H1 (cell line): ENCODE data around the gene NPTX1. TPM values are rescaled to one million over a fixed set of nuclear protein-coding genes. Genes with fewer than 3 reads are reported as not detected.

Source experiments
- JUND ChIP-seq: IDR thresholded peaks from 2 replicates; pipeline ENCODE4 v1.6.1; 2011; ENCODE audit warnings: mild to moderate bottlenecking, improper control_type of control experiment, low read length
- SIN3A ChIP-seq, 2 experiments: IDR thresholded peaks in 1 of 2; conservative IDR thresholded peaks in 1 of 2; 2 replicates each; pipeline ENCODE4 v1.6.1; 2011 to 2012; ENCODE audit warnings: low read length in 2 of 2, improper control_type of control experiment in 1 of 2, low read depth in 1 of 2, mild to moderate bottlenecking in 1 of 2
- SP2 ChIP-seq: IDR thresholded peaks from 2 replicates; pipeline ENCODE4 v1.6.1; 2012; ENCODE audit warnings: mild to moderate bottlenecking, low read length, inconsistent platforms
- polyA plus RNA-seq, 7 experiments: library from polyadenylated mRNA; depleted of rRNA in 3 of 7; stranded (reverse) in 5 of 7; unstranded in 2 of 7; fragments of >200 nt in 5 of 7; fragments of 200-250 nt in 2 of 7; gene quantifications; 1 replicate in 5 of 7; 2 replicates in 1 of 7; 4 replicates in 1 of 7; pipeline versions ENCODE4 v1.2.1 to v1.2.3, GENCODE V29; 2011 to 2013; ENCODE audit warnings: missing spikeins in 2 of 7, mixed read lengths in 2 of 7
- total RNA-seq: library from RNA; stranded (reverse); fragmentation: NEBNext Ultra II Directional; extraction: Animal tissue kit (Norgen Biotek cat#: 25700); gene quantifications from 2 replicates; pipeline ENCODE4 v1.2.1, GENCODE V29; 2021
- TF ChIP-seq, protein P1 (sequence below): IDR thresholded peaks from 2 replicates; pipeline ENCODE4 v1.6.1; 2012; ENCODE audit warnings: low read length, inconsistent platforms

NPTX1 gene
- total and polyA plus RNA-seq, 2 of the 8 experiments (the other 6 are each of a cell fraction or from before 2014, with no cell fraction given), result 12.0 to 17.9 TPM

DNA sequence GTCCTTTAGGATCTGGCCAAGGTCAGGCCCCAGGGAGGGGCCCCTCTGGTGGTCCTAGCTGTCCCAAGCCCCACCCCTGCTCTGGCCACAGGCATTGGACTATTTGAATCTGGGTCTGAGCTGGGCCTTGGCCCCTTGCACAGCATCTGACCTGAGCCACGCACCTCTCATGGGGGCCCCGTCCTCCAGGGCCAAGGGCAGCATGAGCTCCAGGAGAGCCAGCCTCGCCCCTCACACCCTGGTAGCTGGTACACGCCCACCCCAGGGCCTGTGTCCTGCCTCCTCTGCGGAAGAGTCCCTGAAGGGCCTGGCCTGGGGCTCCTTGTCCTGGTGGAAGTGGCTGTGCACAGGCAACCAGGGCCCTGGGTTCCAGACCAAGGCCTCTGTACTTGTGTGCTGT, 37.6 kb downstream of the NPTX1 start (continued):
- TF ChIP-seq SIN3A (conservative IDR thresholded peaks at IDR 0.05 in 1 of 2, IDR thresholded peaks at IDR 0.05 in 1 of 2; ENCODE audit: low read depth in 1 of 2, low read length in 2 of 2) (no peak), SP2 (no peak), JUND (no peak)
- TF ChIP-seq, protein P1, sequence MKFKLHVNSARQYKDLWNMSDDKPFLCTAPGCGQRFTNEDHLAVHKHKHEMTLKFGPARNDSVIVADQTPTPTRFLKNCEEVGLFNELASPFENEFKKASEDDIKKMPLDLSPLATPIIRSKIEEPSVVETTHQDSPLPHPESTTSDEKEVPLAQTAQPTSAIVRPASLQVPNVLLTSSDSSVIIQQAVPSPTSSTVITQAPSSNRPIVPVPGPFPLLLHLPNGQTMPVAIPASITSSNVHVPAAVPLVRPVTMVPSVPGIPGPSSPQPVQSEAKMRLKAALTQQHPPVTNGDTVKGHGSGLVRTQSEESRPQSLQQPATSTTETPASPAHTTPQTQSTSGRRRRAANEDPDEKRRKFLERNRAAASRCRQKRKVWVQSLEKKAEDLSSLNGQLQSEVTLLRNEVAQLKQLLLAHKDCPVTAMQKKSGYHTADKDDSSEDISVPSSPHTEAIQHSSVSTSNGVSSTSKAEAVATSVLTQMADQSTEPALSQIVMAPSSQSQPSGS, result no peak
- TF ChIP-seq, all 59 proteins: peak for 0
